ENCODE results near the gene EIF3I. TPM values are rescaled to one million over a fixed set of nuclear protein-coding genes. Genes with fewer than 3 reads are reported as not detected.

Gene EIF3I
- polyA plus RNA-seq, 1 of the 3 experiments (the other 2 are of a cell fraction): 479 TPM

DNA sequence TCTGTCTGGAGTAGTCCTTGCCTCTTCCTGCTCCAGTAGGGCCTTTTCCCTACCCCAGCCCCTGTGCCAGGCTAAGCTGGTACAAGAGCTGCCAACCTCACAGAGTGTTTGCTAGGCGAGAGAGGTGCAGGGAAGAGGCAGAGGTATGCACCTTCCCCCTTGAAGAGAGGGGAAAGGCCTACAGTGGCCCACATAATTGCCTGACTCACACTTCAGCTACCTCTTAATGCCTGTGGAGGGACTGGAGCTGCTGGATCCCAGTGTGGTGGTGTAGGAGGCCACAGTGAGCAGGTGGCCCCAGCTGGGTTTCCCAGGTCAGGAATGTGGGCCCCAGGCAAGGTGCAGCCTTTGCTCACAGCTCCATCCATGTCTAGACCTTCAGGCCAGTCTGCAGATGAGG, 25.1 kb upstream of the EIF3I start:
- Histone ChIP-seq H3K9me3 (no peaks in the 10 kb centered on the region), H4K20me1 (ENCODE audit: insufficient read depth) (no peaks in the 10 kb centered on the region), H3K9me2 (no peaks in the 10 kb centered on the region), H3K9ac (no peak overlapping the region), H3K4me1 (ENCODE audit: control insufficient read depth in 1 of 2, insufficient read depth in 2 of 2, low read depth in 1 of 2, low read length in 1 of 2) (peaks cover 22 to 29% of the 10 kb centered on the region in 2 experiments; a peak in 3 of 4 replicates), H3K4me3 (ENCODE audit: low read depth in 2 of 2, low read length in 1 of 2) (no peak overlapping the region), H3K4me2 (no peak overlapping the region), H2AFZ (ENCODE audit: low read depth) (no peak overlapping the region), H3K36me3 (replicated peaks in 1 of 2; ENCODE audit: control insufficient read depth in 1 of 2, insufficient read depth in 2 of 2, low read length in 1 of 2) (peaks cover 39 to 60% of the 10 kb centered on the region in 2 experiments), H3K27ac (ENCODE audit: low read depth in 2 of 2, low read length in 1 of 2) (peak overlapping the region; percentile 28; a peak in 1 of 4 replicates), H3K79me2 (ENCODE audit: insufficient read depth) (no peaks in the 10 kb centered on the region), H3K27me3 (ENCODE audit: insufficient read depth) (no peaks in the 10 kb centered on the region), H3F3A (replicated peaks; ENCODE audit: insufficient read depth) (peaks cover 18% of the 10 kb centered on the region)
- ChIA-PET POLR2A (interaction anchor here (0.7 to 3.4 kb wide), 4 partner anchors 12 to 83 kb away, joined by 3 to 19 read pairs (median 4); partner anchors contain the start of genes DCDC2B and TXLNA), CTCF (interaction anchor here (0.8 to 1.7 kb wide), 4 partner anchors 18 to 51 kb away, joined by 3 to 7 read pairs (median 4); partner anchors contain the start of gene TXLNA)
- TF ChIP-seq, protein P1, sequence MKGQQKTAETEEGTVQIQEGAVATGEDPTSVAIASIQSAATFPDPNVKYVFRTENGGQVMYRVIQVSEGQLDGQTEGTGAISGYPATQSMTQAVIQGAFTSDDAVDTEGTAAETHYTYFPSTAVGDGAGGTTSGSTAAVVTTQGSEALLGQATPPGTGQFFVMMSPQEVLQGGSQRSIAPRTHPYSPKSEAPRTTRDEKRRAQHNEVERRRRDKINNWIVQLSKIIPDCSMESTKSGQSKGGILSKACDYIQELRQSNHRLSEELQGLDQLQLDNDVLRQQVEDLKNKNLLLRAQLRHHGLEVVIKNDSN (IDR thresholded peaks at IDR 0.05; ENCODE audit: borderline replicate concordance, low read depth): no peak
- TF ChIP-seq RCOR1 (IDR thresholded peaks at IDR 0.05; ENCODE audit: low read length) (no peak), SMC3 (IDR thresholded peaks at IDR 0.05; ENCODE audit: low read depth, low read length) (no peak), EZH2phosphoT487 (IDR thresholded peaks at IDR 0.05; ENCODE audit: borderline replicate concordance, low read depth) (no peak), FOXJ3 (CRISPR knock-in tag; IDR thresholded peaks at IDR 0.05) (no peak), MXI1 (IDR thresholded peaks at IDR 0.05; ENCODE audit: low read depth, low read length) (no peak), GABPA (IDR thresholded peaks at IDR 0.05; ENCODE audit: low read depth) (no peak), TAF1 (IDR thresholded peaks at IDR 0.05; ENCODE audit: borderline replicate concordance, low read depth, low read length) (no peak), RFX5 (IDR thresholded peaks at IDR 0.05; ENCODE audit: low read length) (no peak), GATA2 (CRISPR knock-in tag; IDR thresholded peaks at IDR 0.05) (no peak), MEF2A (IDR thresholded peaks at IDR 0.05; ENCODE audit: borderline replicate concordance, low read depth) (no peak), TCF12 (IDR thresholded peaks at IDR 0.05) (no peak), TEAD4 (IDR thresholded peaks at IDR 0.05; ENCODE audit: borderline replicate concordance, insufficient read depth) (no peak), NRF1 (IDR thresholded peaks at IDR 0.05; ENCODE audit: low read depth, low read length) (no peak)
- TF ChIP-seq, protein P2, sequence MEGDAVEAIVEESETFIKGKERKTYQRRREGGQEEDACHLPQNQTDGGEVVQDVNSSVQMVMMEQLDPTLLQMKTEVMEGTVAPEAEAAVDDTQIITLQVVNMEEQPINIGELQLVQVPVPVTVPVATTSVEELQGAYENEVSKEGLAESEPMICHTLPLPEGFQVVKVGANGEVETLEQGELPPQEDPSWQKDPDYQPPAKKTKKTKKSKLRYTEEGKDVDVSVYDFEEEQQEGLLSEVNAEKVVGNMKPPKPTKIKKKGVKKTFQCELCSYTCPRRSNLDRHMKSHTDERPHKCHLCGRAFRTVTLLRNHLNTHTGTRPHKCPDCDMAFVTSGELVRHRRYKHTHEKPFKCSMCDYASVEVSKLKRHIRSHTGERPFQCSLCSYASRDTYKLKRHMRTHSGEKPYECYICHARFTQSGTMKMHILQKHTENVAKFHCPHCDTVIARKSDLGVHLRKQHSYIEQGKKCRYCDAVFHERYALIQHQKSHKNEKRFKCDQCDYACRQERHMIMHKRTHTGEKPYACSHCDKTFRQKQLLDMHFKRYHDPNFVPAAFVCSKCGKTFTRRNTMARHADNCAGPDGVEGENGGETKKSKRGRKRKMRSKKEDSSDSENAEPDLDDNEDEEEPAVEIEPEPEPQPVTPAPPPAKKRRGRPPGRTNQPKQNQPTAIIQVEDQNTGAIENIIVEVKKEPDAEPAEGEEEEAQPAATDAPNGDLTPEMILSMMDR (IDR thresholded peaks at IDR 0.05): no peak
- TF ChIP-seq, protein P3, sequence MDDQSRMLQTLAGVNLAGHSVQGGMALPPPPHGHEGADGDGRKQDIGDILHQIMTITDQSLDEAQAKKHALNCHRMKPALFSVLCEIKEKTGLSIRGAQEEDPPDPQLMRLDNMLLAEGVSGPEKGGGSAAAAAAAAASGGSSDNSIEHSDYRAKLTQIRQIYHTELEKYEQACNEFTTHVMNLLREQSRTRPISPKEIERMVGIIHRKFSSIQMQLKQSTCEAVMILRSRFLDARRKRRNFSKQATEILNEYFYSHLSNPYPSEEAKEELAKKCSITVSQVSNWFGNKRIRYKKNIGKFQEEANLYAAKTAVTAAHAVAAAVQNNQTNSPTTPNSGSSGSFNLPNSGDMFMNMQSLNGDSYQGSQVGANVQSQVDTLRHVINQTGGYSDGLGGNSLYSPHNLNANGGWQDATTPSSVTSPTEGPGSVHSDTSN (IDR thresholded peaks at IDR 0.05): no peak
- TF ChIP-seq, protein P4, sequence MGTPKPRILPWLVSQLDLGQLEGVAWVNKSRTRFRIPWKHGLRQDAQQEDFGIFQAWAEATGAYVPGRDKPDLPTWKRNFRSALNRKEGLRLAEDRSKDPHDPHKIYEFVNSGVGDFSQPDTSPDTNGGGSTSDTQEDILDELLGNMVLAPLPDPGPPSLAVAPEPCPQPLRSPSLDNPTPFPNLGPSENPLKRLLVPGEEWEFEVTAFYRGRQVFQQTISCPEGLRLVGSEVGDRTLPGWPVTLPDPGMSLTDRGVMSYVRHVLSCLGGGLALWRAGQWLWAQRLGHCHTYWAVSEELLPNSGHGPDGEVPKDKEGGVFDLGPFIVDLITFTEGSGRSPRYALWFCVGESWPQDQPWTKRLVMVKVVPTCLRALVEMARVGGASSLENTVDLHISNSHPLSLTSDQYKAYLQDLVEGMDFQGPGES (IDR thresholded peaks at IDR 0.05; ENCODE audit: low read depth, low read length): no peak
- TF ChIP-seq, protein P5, sequence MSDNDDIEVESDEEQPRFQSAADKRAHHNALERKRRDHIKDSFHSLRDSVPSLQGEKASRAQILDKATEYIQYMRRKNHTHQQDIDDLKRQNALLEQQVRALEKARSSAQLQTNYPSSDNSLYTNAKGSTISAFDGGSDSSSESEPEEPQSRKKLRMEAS (IDR thresholded peaks at IDR 0.05; ENCODE audit: low read depth): no peak
- TF ChIP-seq, protein P6, sequence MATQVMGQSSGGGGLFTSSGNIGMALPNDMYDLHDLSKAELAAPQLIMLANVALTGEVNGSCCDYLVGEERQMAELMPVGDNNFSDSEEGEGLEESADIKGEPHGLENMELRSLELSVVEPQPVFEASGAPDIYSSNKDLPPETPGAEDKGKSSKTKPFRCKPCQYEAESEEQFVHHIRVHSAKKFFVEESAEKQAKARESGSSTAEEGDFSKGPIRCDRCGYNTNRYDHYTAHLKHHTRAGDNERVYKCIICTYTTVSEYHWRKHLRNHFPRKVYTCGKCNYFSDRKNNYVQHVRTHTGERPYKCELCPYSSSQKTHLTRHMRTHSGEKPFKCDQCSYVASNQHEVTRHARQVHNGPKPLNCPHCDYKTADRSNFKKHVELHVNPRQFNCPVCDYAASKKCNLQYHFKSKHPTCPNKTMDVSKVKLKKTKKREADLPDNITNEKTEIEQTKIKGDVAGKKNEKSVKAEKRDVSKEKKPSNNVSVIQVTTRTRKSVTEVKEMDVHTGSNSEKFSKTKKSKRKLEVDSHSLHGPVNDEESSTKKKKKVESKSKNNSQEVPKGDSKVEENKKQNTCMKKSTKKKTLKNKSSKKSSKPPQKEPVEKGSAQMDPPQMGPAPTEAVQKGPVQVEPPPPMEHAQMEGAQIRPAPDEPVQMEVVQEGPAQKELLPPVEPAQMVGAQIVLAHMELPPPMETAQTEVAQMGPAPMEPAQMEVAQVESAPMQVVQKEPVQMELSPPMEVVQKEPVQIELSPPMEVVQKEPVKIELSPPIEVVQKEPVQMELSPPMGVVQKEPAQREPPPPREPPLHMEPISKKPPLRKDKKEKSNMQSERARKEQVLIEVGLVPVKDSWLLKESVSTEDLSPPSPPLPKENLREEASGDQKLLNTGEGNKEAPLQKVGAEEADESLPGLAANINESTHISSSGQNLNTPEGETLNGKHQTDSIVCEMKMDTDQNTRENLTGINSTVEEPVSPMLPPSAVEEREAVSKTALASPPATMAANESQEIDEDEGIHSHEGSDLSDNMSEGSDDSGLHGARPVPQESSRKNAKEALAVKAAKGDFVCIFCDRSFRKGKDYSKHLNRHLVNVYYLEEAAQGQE (IDR thresholded peaks at IDR 0.05; ENCODE audit: low read depth, low read length): no peak
- DNase-seq: no peak
- 100% methylated on average over 1 of the region's 1 CpG for WGBS (ENCODE audit: low lambda C conversion rate)

All from SK-N-SH (cell line).